ENCODE measurements around the gene SERPINC1. TPM values are rescaled to one million over a fixed set of nuclear protein-coding genes. Genes with fewer than 3 reads are reported as not detected.
"Not testable (repeated sequence)": the region's sequence is repeated elsewhere in the genome, so short reads cannot be mapped to it uniquely, and the experiment has no call there.

The SERPINC1 gene
- total and polyA plus RNA-seq, 5 donors from 2014 or later: not detected

GRCh38 chr1:173861731-173862145, 55.4 kb downstream of the SERPINC1 start:
- peaks cover 58% of the 10 kb centered on the region for H3K36me3 ChIP-seq (ENCODE audit: control insufficient read depth, insufficient read depth, low read length)
- H3K27me3 ChIP-seq (ENCODE audit: control insufficient read depth, insufficient read depth, low read length): no peaks in the 10 kb centered on the region
- peak overlapping the region in 1 of 3 donors; percentile 69 for H3K27ac Mint-ChIP-seq
- H3K9me3 Mint-ChIP-seq: no peaks in the 10 kb centered on the region
- H3K4me3 ChIP-seq (ENCODE audit: low read depth, low read length): no peak overlapping the region
- H3K4me1 ChIP-seq (ENCODE audit: control insufficient read depth, insufficient read depth, low read length, poor library complexity, severe bottlenecking): peaks cover 34% of the 10 kb centered on the region
- no peak overlapping the region for H3K27ac ChIP-seq (ENCODE audit: insufficient read depth, low read length, poor library complexity, severe bottlenecking)
- peaks cover 3% of the 10 kb centered on the region for H3K27me3 Mint-ChIP-seq
- no peak for ATAC-seq (ENCODE audit: low read depth in 2 of 2)
- H3K9me3 ChIP-seq (ENCODE audit: control insufficient read depth in 2 of 2, low read length in 2 of 2): no peaks in the 10 kb centered on the region
- H3K4me3 Mint-ChIP-seq: no peak overlapping the region
- peaks cover 13 to 43% (median 39%) of the 10 kb centered on the region in 4 donors for H3K4me1 Mint-ChIP-seq
- H3K36me3 Mint-ChIP-seq: peaks cover 44% of the 10 kb centered on the region
- no peak for DNase-seq

- H3K36me3 Mint-ChIP-seq: peaks cover 41% of the 10 kb centered on the region
- DNase-seq (no peak), ATAC-seq (ENCODE audit: low read depth in 2 of 2) (no peak)
- no peak overlapping the region for H3K4me3 Mint-ChIP-seq
- Histone ChIP-seq H3K9me3 (ENCODE audit: control insufficient read depth in 2 of 2, low read length in 2 of 2) (no peaks in the 10 kb centered on the region), H3K27me3 (ENCODE audit: control insufficient read depth, insufficient read depth, low read length) (no peaks in the 10 kb centered on the region), H3K4me3 (ENCODE audit: low read depth, low read length) (no peak overlapping the region), H3K27ac (ENCODE audit: insufficient read depth, low read length, poor library complexity, severe bottlenecking) (no peak overlapping the region), H3K4me1 (ENCODE audit: control insufficient read depth, insufficient read depth, low read length, poor library complexity, severe bottlenecking) (peaks cover 17% of the 10 kb centered on the region), H3K36me3 (ENCODE audit: control insufficient read depth, insufficient read depth, low read length) (peaks cover 59% of the 10 kb centered on the region)
- no peaks in the 10 kb centered on the region for H3K27me3 Mint-ChIP-seq
- H3K4me1 Mint-ChIP-seq: peaks cover 9 to 31% (median 26%) of the 10 kb centered on the region in 4 donors
- no peak overlapping the region for H3K27ac Mint-ChIP-seq
- no peaks in the 10 kb centered on the region for H3K9me3 Mint-ChIP-seq
Measured at GRCh38 chr1:173860065-173860464, 57.1 kb downstream of the SERPINC1 start.

GRCh38 chr1:173859547-173859946, 57.6 kb downstream of the SERPINC1 start:
- H3K9me3 Mint-ChIP-seq; H3K27ac Mint-ChIP-seq; H3K4me3 Mint-ChIP-seq; H3K27me3 ChIP-seq (ENCODE audit: control insufficient read depth, insufficient read depth, low read length); H3K9me3 ChIP-seq (ENCODE audit: control insufficient read depth in 2 of 2, low read length in 2 of 2); H3K27ac ChIP-seq (ENCODE audit: insufficient read depth, low read length, poor library complexity, severe bottlenecking); H3K27me3 Mint-ChIP-seq; DNase-seq; ATAC-seq (ENCODE audit: low read depth in 2 of 2); H3K4me3 ChIP-seq (ENCODE audit: low read depth, low read length): not testable (repeated sequence)
- peaks cover 9 to 26% (median 22%) of the 10 kb centered on the region in 4 donors for H3K4me1 Mint-ChIP-seq
- H3K36me3 Mint-ChIP-seq: peaks cover 41% of the 10 kb centered on the region
- H3K4me1 ChIP-seq (ENCODE audit: control insufficient read depth, insufficient read depth, low read length, poor library complexity, severe bottlenecking): peaks cover 12% of the 10 kb centered on the region
- peaks cover 54% of the 10 kb centered on the region for H3K36me3 ChIP-seq (ENCODE audit: control insufficient read depth, insufficient read depth, low read length)

GRCh38 chr1:173857363-173857917, 59.7 kb downstream of the SERPINC1 start:
- ATAC-seq (ENCODE audit: low read depth in 2 of 2) (no peak), DNase-seq (no peak)
- Mint-ChIP-seq H3K4me3 (no peak overlapping the region), H3K36me3 (peaks cover 44% of the 10 kb centered on the region), H3K9me3 (no peaks in the 10 kb centered on the region), H3K27me3 (no peaks in the 10 kb centered on the region), H3K4me1 (peaks cover 6 to 12% (median 9%) of the 10 kb centered on the region in 4 donors), H3K27ac (peak overlapping the region in 2 of 3 donors; percentile 38 to 71)
- Histone ChIP-seq H3K4me3 (ENCODE audit: low read depth, low read length) (no peak overlapping the region), H3K27me3 (ENCODE audit: control insufficient read depth, insufficient read depth, low read length) (no peaks in the 10 kb centered on the region), H3K9me3 (ENCODE audit: control insufficient read depth in 2 of 2, low read length in 2 of 2) (no peaks in the 10 kb centered on the region), H3K4me1 (ENCODE audit: control insufficient read depth, insufficient read depth, low read length, poor library complexity, severe bottlenecking) (no peaks in the 10 kb centered on the region), H3K36me3 (ENCODE audit: control insufficient read depth, insufficient read depth, low read length) (peaks cover 49% of the 10 kb centered on the region), H3K27ac (ENCODE audit: insufficient read depth, low read length, poor library complexity, severe bottlenecking) (no peak overlapping the region)

- no peak overlapping the region for H3K27ac Mint-ChIP-seq
- Histone ChIP-seq H3K9me3 (ENCODE audit: control insufficient read depth in 2 of 2, low read length in 2 of 2) (no peaks in the 10 kb centered on the region), H3K27me3 (ENCODE audit: control insufficient read depth, insufficient read depth, low read length) (no peaks in the 10 kb centered on the region), H3K4me1 (ENCODE audit: control insufficient read depth, insufficient read depth, low read length, poor library complexity, severe bottlenecking) (no peaks in the 10 kb centered on the region), H3K4me3 (ENCODE audit: low read depth, low read length) (no peak overlapping the region), H3K27ac (ENCODE audit: insufficient read depth, low read length, poor library complexity, severe bottlenecking) (no peak overlapping the region), H3K36me3 (ENCODE audit: control insufficient read depth, insufficient read depth, low read length) (peaks cover 48% of the 10 kb centered on the region)
- ATAC-seq (ENCODE audit: low read depth in 2 of 2) (no peak), DNase-seq (no peak)
- H3K27me3 Mint-ChIP-seq: no peaks in the 10 kb centered on the region
- H3K4me3 Mint-ChIP-seq: no peak overlapping the region
- peaks cover 6 to 10% (median 8%) of the 10 kb centered on the region in 4 donors for H3K4me1 Mint-ChIP-seq
- H3K9me3 Mint-ChIP-seq: no peaks in the 10 kb centered on the region
- H3K36me3 Mint-ChIP-seq: peaks cover 47% of the 10 kb centered on the region
Measured at GRCh38 chr1:173856903-173857302, 60.2 kb downstream of the SERPINC1 start.

GRCh38 chr1:173856014-173856413, 61.1 kb downstream of the SERPINC1 start:
- ATAC-seq (ENCODE audit: low read depth in 2 of 2) (no peak), DNase-seq (no peak)
- peak overlapping the region in 1 of 3 donors; percentile 14 for H3K27ac Mint-ChIP-seq
- Histone ChIP-seq H3K4me3 (ENCODE audit: low read depth, low read length) (no peak overlapping the region), H3K4me1 (ENCODE audit: control insufficient read depth, insufficient read depth, low read length, poor library complexity, severe bottlenecking) (no peaks in the 10 kb centered on the region), H3K27me3 (ENCODE audit: control insufficient read depth, insufficient read depth, low read length) (no peaks in the 10 kb centered on the region), H3K27ac (ENCODE audit: insufficient read depth, low read length, poor library complexity, severe bottlenecking) (no peak overlapping the region), H3K36me3 (ENCODE audit: control insufficient read depth, insufficient read depth, low read length) (peaks cover 57% of the 10 kb centered on the region), H3K9me3 (ENCODE audit: control insufficient read depth in 2 of 2, low read length in 2 of 2) (no peaks in the 10 kb centered on the region)
- no peaks in the 10 kb centered on the region for H3K27me3 Mint-ChIP-seq
- no peaks in the 10 kb centered on the region for H3K9me3 Mint-ChIP-seq
- peaks cover 5 to 10% (median 7%) of the 10 kb centered on the region in 4 donors for H3K4me1 Mint-ChIP-seq
- H3K4me3 Mint-ChIP-seq: no peak overlapping the region
- peaks cover 47% of the 10 kb centered on the region for H3K36me3 Mint-ChIP-seq

Other genes with a start within 250 kb of the SERPINC1 start
- not detected for gene ANKRD45, start 247.5 kb downstream of the SERPINC1 start, total RNA-seq
- not detected for gene ANKRD45, start 247.5 kb downstream of the SERPINC1 start, polyA plus RNA-seq
- gene KLHL20, start 202.3 kb downstream of the SERPINC1 start, total RNA-seq: 27.9 TPM
- gene KLHL20, start 202.3 kb downstream of the SERPINC1 start, polyA plus RNA-seq: 10 to 100 TPM; 19.0 to 30.6 (median 22.1) TPM
- 4.8 TPM for gene DARS2, start 92.7 kb downstream of the SERPINC1 start, total RNA-seq
- gene DARS2, start 92.7 kb downstream of the SERPINC1 start, polyA plus RNA-seq: 10 to 100 TPM in 1 of 4 donors, 1 to 10 TPM in 3; 8.9 to 12.5 (median 9.3) TPM
- gene CENPL, start 92.4 kb downstream of the SERPINC1 start, total RNA-seq: 10.2 TPM
- 10 to 100 TPM in 1 of 4 donors, 1 to 10 TPM in 3; 6.7 to 10.0 (median 8.0) TPM for gene CENPL, start 92.4 kb downstream of the SERPINC1 start, polyA plus RNA-seq
- 511 TPM for gene GAS5, start 49.3 kb downstream of the SERPINC1 start, total RNA-seq
- gene GAS5, start 49.3 kb downstream of the SERPINC1 start, polyA plus RNA-seq: 100 to 1,000 TPM; 279 to 452 (median 362) TPM
- 20.3 TPM for gene ZBTB37, start 48.9 kb downstream of the SERPINC1 start, total RNA-seq
- 1 to 10 TPM in 2 of 4 donors, under 1 TPM in 2; 0.78 to 1.8 (median 0.97) TPM for gene ZBTB37, start 48.9 kb downstream of the SERPINC1 start, polyA plus RNA-seq
- 54.7 TPM for gene RC3H1, start 105.0 kb upstream of the SERPINC1 start, total RNA-seq
- gene RC3H1, start 105.0 kb upstream of the SERPINC1 start, polyA plus RNA-seq: 1 to 10 TPM; 2.8 to 6.1 (median 5.0) TPM
- gene RABGAP1L, start 242.2 kb upstream of the SERPINC1 start, total RNA-seq: 118 TPM
- gene RABGAP1L, start 242.2 kb upstream of the SERPINC1 start, polyA plus RNA-seq: 10 to 100 TPM; 69.7 to 92.6 (median 78.9) TPM